Ectodermal cell (in vitro differentiated cells): ENCODE results near the gene HDAC7.
A peak's percentile ranks its signal among the peaks of the same experiment; 100 is the strongest.
"Not testable (repeated sequence)": the region's sequence is repeated elsewhere in the genome, so short reads cannot be mapped to it uniquely, and the experiment has no call there.

Experiments
- H3K27ac ChIP-seq: 2 replicates; pipeline ENCODE4 v1.7.0; 2013; ENCODE audit warnings: mild to moderate bottlenecking, low read depth, low read length; ENCODE audit not compliant: insufficient read depth, poor library complexity, severe bottlenecking
- H3K27me3 ChIP-seq: 2 replicates; pipeline ENCODE4 v1.7.0; 2013; ENCODE audit warnings: mild to moderate bottlenecking, low read length; ENCODE audit not compliant: insufficient read depth, control insufficient read depth, poor library complexity, severe bottlenecking
- H3K36me3 ChIP-seq: one replicate; pipeline ENCODE4 v1.7.0; 2013; ENCODE audit warnings: low read length; ENCODE audit not compliant: control insufficient read depth, insufficient read depth
- H3K4me1 ChIP-seq: one replicate; pipeline ENCODE4 v1.7.0; 2013; ENCODE audit warnings: low read length; ENCODE audit not compliant: control insufficient read depth, insufficient read depth
- H3K4me3 ChIP-seq: 2 replicates; pipeline ENCODE4 v1.7.0; 2013; ENCODE audit warnings: low read depth, low read length, control low read depth; ENCODE audit not compliant: insufficient read depth
- H3K9me3 ChIP-seq: 2 replicates; pipeline ENCODE4 v1.7.0; 2013; ENCODE audit warnings: mild to moderate bottlenecking, low read length, moderate library complexity; ENCODE audit not compliant: control insufficient read depth
- WGBS, 2 experiments: methylation state at CpG; one replicate each; pipeline ENCODE4 v1.1.7; 2013; ENCODE audit warnings: missing lambda C conversion rate in 2 of 2; 5-methylcytosine and 5-hydroxymethylcytosine counted together

Gene HDAC7

GRCh38 chr12:47813511-47814196, 6.0 kb downstream of the HDAC7 start:
- Histone ChIP-seq H3K36me3 (no peaks in the 10 kb centered on the region), H3K9me3 (no peaks in the 10 kb centered on the region), H3K27me3 (no peaks in the 10 kb centered on the region), H3K4me3 (no peak overlapping the region), H3K4me1 (peaks cover 63% of the 10 kb centered on the region), H3K27ac (peak overlapping the region; percentile 77)
- WGBS, 2 experiments = 56% methylated on average over 9 of the region's 9 CpGs

- Histone ChIP-seq H3K27ac (peak overlapping the region; percentile 77), H3K4me1 (peaks cover 65% of the 10 kb centered on the region), H3K4me3 (peak overlapping the region; percentile 11), H3K9me3 (no peaks in the 10 kb centered on the region), H3K36me3 (no peaks in the 10 kb centered on the region), H3K27me3 (no peaks in the 10 kb centered on the region)
- WGBS, 2 experiments = 2% methylated on average over 35 to 37 of the region's 37 CpGs
These were observed 6.7 kb downstream of the HDAC7 start for GRCh38 chr12:47812797-47813510.

GRCh38 chr12:47811581-47812484, 7.9 kb downstream of the HDAC7 start:
- Histone ChIP-seq H3K9me3 (no peaks in the 10 kb centered on the region), H3K4me1 (peaks cover 59% of the 10 kb centered on the region), H3K27me3 (no peaks in the 10 kb centered on the region), H3K27ac (peak overlapping the region; percentile 77), H3K4me3 (no peak overlapping the region), H3K36me3 (no peaks in the 10 kb centered on the region)
- 90 to 92% methylated on average over 13 to 14 of the region's 14 CpGs for WGBS, 2 experiments

- H3K27ac ChIP-seq = no peak overlapping the region
- no peaks in the 10 kb centered on the region for H3K27me3 ChIP-seq
- WGBS, 2 experiments = 17 to 18% methylated on average over 2 of the region's 2 CpGs
- no peaks in the 10 kb centered on the region for H3K9me3 ChIP-seq
- H3K4me3 ChIP-seq = no peak overlapping the region
- peaks cover 52% of the 10 kb centered on the region for H3K4me1 ChIP-seq
- no peaks in the 10 kb centered on the region for H3K36me3 ChIP-seq
These were observed 8.7 kb downstream of the HDAC7 start for GRCh38 chr12:47811072-47811396.

GRCh38 chr12:47809518-47809917, 10.2 kb downstream of the HDAC7 start:
- H3K4me1 ChIP-seq = peaks cover 52% of the 10 kb centered on the region
- not testable (repeated sequence) for H3K4me3 ChIP-seq, H3K27ac ChIP-seq, H3K36me3 ChIP-seq, H3K9me3 ChIP-seq, H3K27me3 ChIP-seq
- WGBS, 2 experiments = 93 to 94% methylated on average over 8 to 9 of the region's 9 CpGs

- peaks cover 49% of the 10 kb centered on the region for H3K4me1 ChIP-seq
- H3K27me3 ChIP-seq = no peaks in the 10 kb centered on the region
- no peaks in the 10 kb centered on the region for H3K9me3 ChIP-seq
- H3K4me3 ChIP-seq = no peak overlapping the region
- H3K36me3 ChIP-seq = no peaks in the 10 kb centered on the region
- H3K27ac ChIP-seq = no peak overlapping the region
- WGBS, 2 experiments = 87% methylated on average over 9 of the region's 9 CpGs
These were observed 10.9 kb downstream of the HDAC7 start for GRCh38 chr12:47808574-47809365.

- 82 to 84% methylated on average over 9 of the region's 9 CpGs for whole genome bisulfite sequencing, 2 experiments
- Histone ChIP-seq H3K27ac (no peak overlapping the region), H3K36me3 (no peaks in the 10 kb centered on the region), H3K9me3 (no peaks in the 10 kb centered on the region), H3K4me3 (no peak overlapping the region), H3K27me3 (no peaks in the 10 kb centered on the region), H3K4me1 (peaks cover 42% of the 10 kb centered on the region)
These were observed 11.7 kb downstream of the HDAC7 start for GRCh38 chr12:47808050-47808449.

GRCh38 chr12:47807338-47807737, 12.4 kb downstream of the HDAC7 start:
- peaks cover 35% of the 10 kb centered on the region for H3K4me1 ChIP-seq
- H3K36me3 ChIP-seq = no peaks in the 10 kb centered on the region
- no peaks in the 10 kb centered on the region for H3K27me3 ChIP-seq
- 90 to 92% methylated on average over 5 of the region's 5 CpGs for WGBS, 2 experiments
- H3K4me3 ChIP-seq = no peak overlapping the region
- H3K27ac ChIP-seq = no peak overlapping the region
- no peaks in the 10 kb centered on the region for H3K9me3 ChIP-seq

GRCh38 chr12:47805417-47805816, 14.3 kb downstream of the HDAC7 start:
- no peak overlapping the region for H3K4me3 ChIP-seq
- H3K27me3 ChIP-seq = no peaks in the 10 kb centered on the region
- H3K36me3 ChIP-seq = no peaks in the 10 kb centered on the region
- WGBS, 2 experiments = 93 to 94% methylated on average over 2 of the region's 2 CpGs
- peaks cover 21% of the 10 kb centered on the region for H3K4me1 ChIP-seq
- no peak overlapping the region for H3K27ac ChIP-seq
- H3K9me3 ChIP-seq = no peaks in the 10 kb centered on the region
